ENCODE data around the gene NGF.

DNA sequence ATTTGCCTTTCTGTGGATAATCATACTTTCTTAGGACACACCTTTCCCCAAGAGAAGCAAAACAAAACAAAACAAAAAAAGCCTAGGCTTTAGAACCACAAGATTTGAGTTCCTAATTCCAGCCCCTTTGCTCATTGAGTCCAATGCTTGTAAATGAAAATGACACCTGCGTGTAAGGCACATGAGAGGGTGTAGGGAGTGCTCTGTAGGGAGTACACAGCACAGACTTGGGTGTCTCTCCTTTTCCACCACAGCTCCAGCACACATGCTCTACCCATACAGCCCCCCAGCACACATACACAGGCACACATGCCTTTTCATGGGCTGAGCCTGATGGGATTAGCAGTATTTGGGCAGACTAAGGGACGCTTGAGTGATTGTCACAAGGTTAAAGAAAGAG, 9.2 kb upstream of the NGF start:
- TF ChIP-seq, protein P1, sequence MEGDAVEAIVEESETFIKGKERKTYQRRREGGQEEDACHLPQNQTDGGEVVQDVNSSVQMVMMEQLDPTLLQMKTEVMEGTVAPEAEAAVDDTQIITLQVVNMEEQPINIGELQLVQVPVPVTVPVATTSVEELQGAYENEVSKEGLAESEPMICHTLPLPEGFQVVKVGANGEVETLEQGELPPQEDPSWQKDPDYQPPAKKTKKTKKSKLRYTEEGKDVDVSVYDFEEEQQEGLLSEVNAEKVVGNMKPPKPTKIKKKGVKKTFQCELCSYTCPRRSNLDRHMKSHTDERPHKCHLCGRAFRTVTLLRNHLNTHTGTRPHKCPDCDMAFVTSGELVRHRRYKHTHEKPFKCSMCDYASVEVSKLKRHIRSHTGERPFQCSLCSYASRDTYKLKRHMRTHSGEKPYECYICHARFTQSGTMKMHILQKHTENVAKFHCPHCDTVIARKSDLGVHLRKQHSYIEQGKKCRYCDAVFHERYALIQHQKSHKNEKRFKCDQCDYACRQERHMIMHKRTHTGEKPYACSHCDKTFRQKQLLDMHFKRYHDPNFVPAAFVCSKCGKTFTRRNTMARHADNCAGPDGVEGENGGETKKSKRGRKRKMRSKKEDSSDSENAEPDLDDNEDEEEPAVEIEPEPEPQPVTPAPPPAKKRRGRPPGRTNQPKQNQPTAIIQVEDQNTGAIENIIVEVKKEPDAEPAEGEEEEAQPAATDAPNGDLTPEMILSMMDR (IDR thresholded peaks at IDR 0.05), result no peak
- TF ChIP-seq POLR2A (IDR thresholded peaks at IDR 0.05), result no peak
